ENCODE results near the gene UBE2K. TPM values are rescaled to one million over a fixed set of nuclear protein-coding genes. Genes with fewer than 3 reads are reported as not detected.
"Not testable (repeated sequence)": the region's sequence is repeated elsewhere in the genome, so short reads cannot be mapped to it uniquely, and the experiment has no call there.

UBE2K gene
- total RNA-seq, 1 donor from 2014 or later = 21.4 TPM

DNA sequence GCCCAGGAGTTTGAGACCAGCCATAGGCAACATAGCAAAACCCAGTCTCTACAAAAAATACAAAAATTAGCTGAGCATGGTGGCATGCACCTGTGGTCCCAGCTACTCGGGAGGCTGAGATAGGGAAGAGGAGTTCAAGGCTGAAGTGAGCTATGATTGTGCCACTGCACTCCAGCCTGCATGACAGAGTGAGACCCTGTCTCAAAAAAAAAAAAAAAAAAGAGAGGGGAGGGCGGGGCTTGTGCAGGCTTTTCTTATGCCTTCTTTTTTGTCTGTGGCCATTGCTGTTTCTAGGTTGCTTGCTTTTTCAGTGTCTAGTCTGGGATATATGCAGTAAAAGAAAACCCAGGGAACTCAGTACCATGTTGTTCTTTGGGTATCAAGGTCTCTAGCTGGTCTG, 16.9 kb upstream of the UBE2K start:
- H3K27ac ChIP-seq; H3K4me3 ChIP-seq; H3K9me3 ChIP-seq; H3K4me1 ChIP-seq; intact Hi-C loops (cut with DNase I); DNase-seq (ENCODE audit: extremely low spot score in 2 of 2); H3K27me3 ChIP-seq; H3K36me3 ChIP-seq: not testable (repeated sequence)

DNA sequence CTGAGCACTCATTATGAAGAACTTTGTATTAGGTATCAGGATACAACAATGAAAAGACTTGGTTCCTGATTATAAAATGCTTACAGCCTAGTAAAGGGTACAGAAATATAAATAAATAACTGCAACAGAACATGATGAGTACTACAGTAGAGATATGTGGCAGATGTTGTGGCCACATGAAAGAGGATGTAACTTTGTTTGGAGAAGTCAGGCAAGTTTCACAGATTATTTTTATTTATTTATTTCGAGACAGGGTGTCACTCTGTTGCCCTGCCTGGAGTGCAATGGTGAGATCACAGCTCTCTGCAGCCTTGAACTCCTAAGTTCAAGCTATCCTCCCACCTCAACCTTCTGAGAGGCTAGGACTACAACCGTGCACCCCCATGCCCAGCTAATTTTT, 15.8 kb upstream of the UBE2K start:
- H3K4me3 ChIP-seq = no peak overlapping the region
- TF ChIP-seq, protein P1, sequence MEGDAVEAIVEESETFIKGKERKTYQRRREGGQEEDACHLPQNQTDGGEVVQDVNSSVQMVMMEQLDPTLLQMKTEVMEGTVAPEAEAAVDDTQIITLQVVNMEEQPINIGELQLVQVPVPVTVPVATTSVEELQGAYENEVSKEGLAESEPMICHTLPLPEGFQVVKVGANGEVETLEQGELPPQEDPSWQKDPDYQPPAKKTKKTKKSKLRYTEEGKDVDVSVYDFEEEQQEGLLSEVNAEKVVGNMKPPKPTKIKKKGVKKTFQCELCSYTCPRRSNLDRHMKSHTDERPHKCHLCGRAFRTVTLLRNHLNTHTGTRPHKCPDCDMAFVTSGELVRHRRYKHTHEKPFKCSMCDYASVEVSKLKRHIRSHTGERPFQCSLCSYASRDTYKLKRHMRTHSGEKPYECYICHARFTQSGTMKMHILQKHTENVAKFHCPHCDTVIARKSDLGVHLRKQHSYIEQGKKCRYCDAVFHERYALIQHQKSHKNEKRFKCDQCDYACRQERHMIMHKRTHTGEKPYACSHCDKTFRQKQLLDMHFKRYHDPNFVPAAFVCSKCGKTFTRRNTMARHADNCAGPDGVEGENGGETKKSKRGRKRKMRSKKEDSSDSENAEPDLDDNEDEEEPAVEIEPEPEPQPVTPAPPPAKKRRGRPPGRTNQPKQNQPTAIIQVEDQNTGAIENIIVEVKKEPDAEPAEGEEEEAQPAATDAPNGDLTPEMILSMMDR (IDR thresholded peaks at IDR 0.05) = no peak
- TF ChIP-seq POLR2AphosphoS5 (IDR thresholded peaks at IDR 0.05; ENCODE audit: insufficient read depth in 1 of 2, low read depth in 1 of 2) (no peak), POLR2A (IDR thresholded peaks at IDR 0.05) (no peak)
- intact Hi-C loops (cut with DNase I) = no loop called here

DNA sequence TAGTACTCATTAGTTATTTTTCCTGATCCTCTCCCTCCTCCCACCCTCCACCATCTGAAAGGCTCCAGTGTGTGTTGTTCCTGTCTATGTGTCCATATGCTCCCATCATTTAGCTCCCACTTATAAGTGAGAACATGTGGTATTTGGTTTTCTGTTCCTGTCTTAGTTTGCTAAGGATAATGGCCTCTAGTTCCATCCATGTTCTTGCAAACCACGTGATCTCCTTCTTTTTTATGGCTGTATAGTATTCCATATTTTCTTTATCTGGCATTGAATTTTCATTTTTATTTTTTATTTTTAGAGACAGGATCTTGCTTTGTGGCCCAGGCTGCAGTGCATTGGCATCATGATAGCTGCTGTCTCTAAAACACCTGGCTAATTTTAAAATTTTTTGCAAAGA, 11.9 kb upstream of the UBE2K start:
- intact Hi-C loops (cut with DNase I) = no loop called here
- H3K4me1 ChIP-seq = no peaks in the 10 kb centered on the region
- TF ChIP-seq POLR2AphosphoS5 (IDR thresholded peaks at IDR 0.05; ENCODE audit: insufficient read depth in 1 of 2, low read depth in 1 of 2) (no peak), POLR2A (IDR thresholded peaks at IDR 0.05) (no peak)
- TF ChIP-seq, protein P1 (IDR thresholded peaks at IDR 0.05) = no peak
- no peak overlapping the region for H3K4me3 ChIP-seq
- DNase-seq (ENCODE audit: extremely low spot score in 2 of 2) = no peak
- H3K27me3 ChIP-seq = no peaks in the 10 kb centered on the region
- H3K27ac ChIP-seq = no peak overlapping the region
- H3K36me3 ChIP-seq = no peaks in the 10 kb centered on the region
- H3K9me3 ChIP-seq = no peaks in the 10 kb centered on the region

More for the DNA sequence above, 15.8 kb upstream of the UBE2K start:
- Histone ChIP-seq H3K36me3 (no peaks in the 10 kb centered on the region), H3K9me3 (no peaks in the 10 kb centered on the region), H3K27ac (no peak overlapping the region), H3K4me1 (no peaks in the 10 kb centered on the region), H3K27me3 (no peaks in the 10 kb centered on the region)
- DNase-seq (ENCODE audit: extremely low spot score in 2 of 2) = no peak

DNA sequence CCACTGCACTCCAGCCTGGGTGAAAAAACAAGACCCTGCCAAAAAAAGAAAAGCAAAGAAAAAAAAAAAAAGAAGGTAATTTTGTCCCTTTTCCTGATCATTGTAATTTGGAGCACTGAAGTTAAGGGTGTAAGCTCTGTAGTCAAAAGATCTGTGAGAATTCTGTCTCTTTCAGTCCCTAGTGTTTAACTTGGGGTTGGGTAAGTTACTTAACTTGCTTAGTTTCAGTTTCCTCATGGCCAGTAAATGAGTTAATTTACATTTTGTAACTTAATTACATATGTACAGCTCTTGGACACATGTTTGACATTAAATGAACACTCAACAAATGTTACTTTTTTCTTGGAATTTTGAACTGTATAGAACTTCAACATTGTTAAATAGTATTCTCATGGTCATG, 10.9 kb upstream of the UBE2K start:
- TF ChIP-seq POLR2AphosphoS5 (IDR thresholded peaks at IDR 0.05; ENCODE audit: insufficient read depth in 1 of 2, low read depth in 1 of 2) = no peak
- no peak for TF ChIP-seq POLR2A (IDR thresholded peaks at IDR 0.05)
- TF ChIP-seq, protein P1 (IDR thresholded peaks at IDR 0.05) = no peak
- intact Hi-C loops (cut with DNase I) = no loop called here
- Histone ChIP-seq H3K36me3 (no peaks in the 10 kb centered on the region), H3K27me3 (no peaks in the 10 kb centered on the region), H3K27ac (no peak overlapping the region), H3K9me3 (no peaks in the 10 kb centered on the region), H3K4me1 (no peaks in the 10 kb centered on the region), H3K4me3 (no peak overlapping the region)
- no peak for DNase-seq (ENCODE audit: extremely low spot score in 2 of 2)

DNA sequence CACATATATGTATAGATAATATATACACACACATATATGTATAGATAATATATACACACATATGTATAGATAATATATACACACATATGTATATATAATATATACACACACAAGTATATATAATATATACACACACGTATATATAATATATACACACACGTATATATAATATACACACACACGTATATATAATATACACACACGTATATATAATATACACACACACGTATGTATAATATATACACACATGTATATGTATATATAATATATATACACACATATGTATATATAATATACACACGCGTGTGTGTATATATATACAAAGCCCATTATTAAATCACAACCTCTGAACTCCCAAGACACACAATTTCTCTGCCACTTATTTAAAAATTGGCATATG, 8.0 kb upstream of the UBE2K start:
- no peaks in the 10 kb centered on the region for H3K27me3 ChIP-seq
- H3K27ac ChIP-seq = no peak overlapping the region
- TF ChIP-seq, protein P1 (IDR thresholded peaks at IDR 0.05) = no peak
- no peak for TF ChIP-seq POLR2AphosphoS5 (IDR thresholded peaks at IDR 0.05; ENCODE audit: insufficient read depth in 1 of 2, low read depth in 1 of 2)
- no peak for TF ChIP-seq POLR2A (IDR thresholded peaks at IDR 0.05)
- H3K9me3 ChIP-seq = no peaks in the 10 kb centered on the region
- H3K4me1 ChIP-seq = no peaks in the 10 kb centered on the region
- no peak for DNase-seq (ENCODE audit: extremely low spot score in 2 of 2)
- intact Hi-C loops (cut with DNase I) = no loop called here
- H3K4me3 ChIP-seq = no peak overlapping the region
- no peaks in the 10 kb centered on the region for H3K36me3 ChIP-seq

All from vagina (tissue), 2 donors.